Psoas muscle (tissue), 8 donors: ENCODE results near the gene SCN1A. TPM values are rescaled to one million over a fixed set of nuclear protein-coding genes. Genes with fewer than 3 reads are reported as not detected.

Source experiments
- ATAC-seq, 4 donors: fragments of 200-7000 bp; cut with Tn5 transposase; one replicate each; pipeline ENCODE4 v1.9.1; 2020; ENCODE audit warnings: moderate library complexity in 3 of 4, mild to moderate bottlenecking in 2 of 4
- DNase-seq, 2 donors: peaks; one replicate each; pipeline ENCODE4 v3.0.0-alpha.2; 2020
- H3K27ac ChIP-seq: fragments of 200-600 bp; one replicate; pipeline ENCODE4 v1.8.0; 2022
- H3K27me3 ChIP-seq, 3 donors: fragments of 200-600 bp in 1 of 3; one replicate each; pipeline versions ENCODE4 v1.6.1 to v1.8.0; 2013 to 2022; ENCODE audit warnings: low read length in 2 of 3, mild to moderate bottlenecking in 2 of 3, moderate library complexity in 1 of 3; ENCODE audit not compliant: insufficient read depth in 3 of 3
- H3K36me3 ChIP-seq, 2 donors: fragments of 200-600 bp in 1 of 2; one replicate each; pipeline versions ENCODE4 v1.6.1 to v1.8.0; 2013 to 2022; ENCODE audit warnings: low read depth in 1 of 2, mild to moderate bottlenecking in 1 of 2, moderate library complexity in 1 of 2; ENCODE audit not compliant: insufficient read depth in 1 of 2
- H3K4me1 ChIP-seq: fragments of 200-600 bp; one replicate; pipeline ENCODE4 v1.8.0; 2022
- H3K4me3 ChIP-seq: fragments of 200-600 bp; one replicate; pipeline ENCODE4 v1.8.0; 2022; ENCODE audit warnings: mild to moderate bottlenecking
- H3K9me3 ChIP-seq: fragments of 200-600 bp; one replicate; pipeline ENCODE4 v1.8.0; 2022
- CTCF ChIP-seq: fragments of 200-600 bp; IDR thresholded peaks from one replicate; pipeline ENCODE4 v1.8.0; 2022; ENCODE audit warnings: antibody characterized with exemption
- WGBS, 3 donors: extraction: QIAGEN DNeasy Blood & Tissue Kit; methylation state at CpG; one replicate each; pipeline versions ENCODE4 v1.1.6 to v1.1.7; 2013; 5-methylcytosine and 5-hydroxymethylcytosine counted together
- intact Hi-C, 2 donors: fragments of 100-400 bp; cut with DNase I; formaldehyde crosslinking; loops; one replicate each; pipeline versions ENCODE4 v1.11.0 to v1.14.2; 2022
- polyA plus RNA-seq, 3 donors: library from polyadenylated mRNA; stranded (reverse); fragments of 200-250 nt; gene quantifications; one replicate each; pipeline ENCODE4 v1.2.3, GENCODE V29; 2013
- total RNA-seq, 4 donors: library from RNA; stranded (reverse); fragmentation: NEBNext Ultra II Directional in 2 of 4; extraction: Animal tissue kit (Norgen Biotek cat#: 25700) in 2 of 4; gene quantifications; one replicate each; pipeline versions ENCODE4 v1.2.1 to v1.2.4, GENCODE V29; 2021 to 2023
- donor health status: healthy with polysubstance abuse.
- donor health status: DM: no; HTN: no; CAD: no; lungs with moderate emphysema.
- donor health status: Bipolar disorder and iron deficiency.
- donor health status: healthy.
- donor health status: DM: yes; HTN: yes; CAD: no.
- donor health status: DM: no; HTN: no; CAD: no.
- donor health status: DM: no; HTN: no; CAD: no.
- donor health status: DM: yes; HTN: yes; CAD: no.

Gene SCN1A
- total and polyA plus RNA-seq, 7 donors = 0.01 TPM; not detected in 6

GRCh38 chr2:165950438-165950837 is 177.4 kb downstream of the SCN1A start:
- Histone ChIP-seq H3K27me3 (no peaks in the 10 kb centered on the region), H3K27ac (no peak overlapping the region), H3K4me3 (no peak overlapping the region), H3K9me3 (no peaks in the 10 kb centered on the region), H3K4me1 (peaks cover 24% of the 10 kb centered on the region), H3K36me3 (peaks cover 0 to 31% of the 10 kb centered on the region in 2 donors)
- ATAC-seq (no peak), DNase-seq (no peak)
- TF ChIP-seq CTCF = no peak
- 95 to 98% (median 98%) methylated on average over 3 of the region's 3 CpGs for WGBS, 3 donors
- intact Hi-C loops = no loop called here

GRCh38 chr2:165941827-165942226 is 186.0 kb downstream of the SCN1A start:
- Histone ChIP-seq H3K27ac (no peak overlapping the region), H3K4me3 (no peak overlapping the region), H3K36me3 (peaks cover 4 to 93% of the 10 kb centered on the region in 2 donors), H3K9me3 (no peaks in the 10 kb centered on the region), H3K4me1 (no peaks in the 10 kb centered on the region), H3K27me3 (no peaks in the 10 kb centered on the region)
- TF ChIP-seq CTCF = no peak
- ATAC-seq (no peak), DNase-seq (no peak)
- WGBS, 3 donors = 94 to 100% (median 98%) methylated on average over 1 of the region's 1 CpG
- intact Hi-C loops = no loop called here

GRCh38 chr2:165938237-165938636 is 189.6 kb downstream of the SCN1A start:
- ATAC-seq (no peak), DNase-seq (no peak)
- no peaks in the 10 kb centered on the region for H3K9me3 ChIP-seq
- no peak for TF ChIP-seq CTCF
- no peaks in the 10 kb centered on the region for H3K27me3 ChIP-seq
- WGBS, 3 donors = 85 to 94% (median 91%) methylated on average over 1 of the region's 1 CpG
- intact Hi-C loops = loop anchor here (5.0 to 10.0 kb wide), 2 partner anchors 53 to 56 kb away; no protein-coding TSS in a partner anchor
- H3K36me3 ChIP-seq = peaks cover 4 to 80% of the 10 kb centered on the region in 2 donors
- no peaks in the 10 kb centered on the region for H3K4me1 ChIP-seq
- H3K27ac ChIP-seq = no peak overlapping the region
- H3K4me3 ChIP-seq = no peak overlapping the region

Other genes with a start within 250 kb of the SCN1A start
- gene TTC21B, start 174.2 kb downstream of the SCN1A start, total RNA-seq = 10 to 100 TPM; 10.6 to 16.7 (median 14.3) TPM
- gene TTC21B, start 174.2 kb downstream of the SCN1A start, polyA plus RNA-seq = 1 to 10 TPM; 2.6 to 8.7 (median 5.9) TPM
- gene SCN9A, start 247.9 kb upstream of the SCN1A start, total RNA-seq = 1 to 10 TPM in 1 of 4 donors, under 1 TPM in 3; 0.34 to 1.1 (median 0.41) TPM
- gene SCN9A, start 247.9 kb upstream of the SCN1A start, polyA plus RNA-seq = under 1 TPM; 0.06 to 0.10 (median 0.08) TPM